ENCODE results near the gene RCBTB1. TPM values are rescaled to one million over a fixed set of nuclear protein-coding genes. Genes with fewer than 3 reads are reported as not detected.

The RCBTB1 gene
- total RNA-seq, 2 experiments from 2014 or later: 15.1 to 31.1 TPM

DNA sequence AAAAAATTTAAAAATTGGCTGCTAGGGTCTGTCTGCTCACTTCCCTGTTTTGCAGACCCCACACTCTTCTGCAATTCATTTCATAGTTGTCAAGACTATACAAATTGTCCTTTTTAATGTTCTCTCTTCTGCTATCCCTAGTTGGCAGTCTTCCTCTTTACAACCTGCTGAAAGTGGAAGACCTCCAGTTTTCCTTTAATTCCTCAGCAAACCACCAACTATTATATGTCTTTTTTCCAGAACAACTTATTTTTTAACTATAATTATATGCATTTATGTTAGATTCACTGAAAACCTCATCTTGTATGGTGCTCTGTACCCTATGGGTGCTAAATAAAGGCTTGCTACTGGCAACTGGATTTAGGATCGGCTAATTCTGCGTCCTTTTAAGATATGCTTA, 90.7 kb downstream of the RCBTB1 start:
- H4K20me1 ChIP-seq (ENCODE audit: insufficient read depth, low read length): no peaks in the 10 kb centered on the region
- intact Hi-C loops (cut with micrococcal nuclease; ENCODE audit: unreplicated experiment): loop anchor here (1.0 to 5.0 kb wide), 2 partner anchors 93 to 193 kb away; partner anchors contain the start of gene RCBTB1
- peaks cover 44% of the 10 kb centered on the region for H3K4me1 ChIP-seq (ENCODE audit: insufficient read depth, low read length, poor library complexity, severe bottlenecking)
- no peaks in the 10 kb centered on the region; the same call in 1 of the 2 replicates for H3K79me2 ChIP-seq (ENCODE audit: insufficient read depth, low read depth, low read length)
- peak overlapping the region; percentile 74 for H3K4me2 ChIP-seq (ENCODE audit: low read length)
- POLR2A ChIA-PET: interaction anchor here (0.7 to 1.7 kb wide), 9 partner anchors 10 to 924 kb away, joined by 3 to 6 read pairs (median 5); no protein-coding TSS in a partner anchor
- CTCF ChIA-PET (ENCODE audit: unreplicated experiment): no interaction called here
- peak overlapping the region; percentile 76 for H3K4me3 ChIP-seq (ENCODE audit: low read depth, low read length, poor library complexity, severe bottlenecking)
- H2AFZ ChIP-seq (ENCODE audit: low read length): peak overlapping the region; percentile 84; the same call in 1 of the 2 replicates
- peak overlapping the region; percentile 91 for H3K27ac ChIP-seq (ENCODE audit: low read depth, low read length, poor library complexity, severe bottlenecking)
- no peaks in the 10 kb centered on the region for H3K9me3 ChIP-seq (ENCODE audit: low read length)
- no TSS peak for BruUV-seq (replicated peaks)
- TF ChIP-seq, protein P1, sequence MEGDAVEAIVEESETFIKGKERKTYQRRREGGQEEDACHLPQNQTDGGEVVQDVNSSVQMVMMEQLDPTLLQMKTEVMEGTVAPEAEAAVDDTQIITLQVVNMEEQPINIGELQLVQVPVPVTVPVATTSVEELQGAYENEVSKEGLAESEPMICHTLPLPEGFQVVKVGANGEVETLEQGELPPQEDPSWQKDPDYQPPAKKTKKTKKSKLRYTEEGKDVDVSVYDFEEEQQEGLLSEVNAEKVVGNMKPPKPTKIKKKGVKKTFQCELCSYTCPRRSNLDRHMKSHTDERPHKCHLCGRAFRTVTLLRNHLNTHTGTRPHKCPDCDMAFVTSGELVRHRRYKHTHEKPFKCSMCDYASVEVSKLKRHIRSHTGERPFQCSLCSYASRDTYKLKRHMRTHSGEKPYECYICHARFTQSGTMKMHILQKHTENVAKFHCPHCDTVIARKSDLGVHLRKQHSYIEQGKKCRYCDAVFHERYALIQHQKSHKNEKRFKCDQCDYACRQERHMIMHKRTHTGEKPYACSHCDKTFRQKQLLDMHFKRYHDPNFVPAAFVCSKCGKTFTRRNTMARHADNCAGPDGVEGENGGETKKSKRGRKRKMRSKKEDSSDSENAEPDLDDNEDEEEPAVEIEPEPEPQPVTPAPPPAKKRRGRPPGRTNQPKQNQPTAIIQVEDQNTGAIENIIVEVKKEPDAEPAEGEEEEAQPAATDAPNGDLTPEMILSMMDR (conservative IDR thresholded peaks at IDR 0.05; ENCODE audit: low read length): peak; percentile 55
- no peak for TF ChIP-seq EZH2phosphoT487 (IDR thresholded peaks at IDR 0.05; ENCODE audit: borderline replicate concordance, low read depth, low read length)
- H3K9me2 ChIP-seq (ENCODE audit: insufficient read depth, low read length): no peaks in the 10 kb centered on the region
- DNase-seq (ENCODE audit: low spot score): peak; percentile 14
- H3K36me3 ChIP-seq (ENCODE audit: insufficient read depth, low read length): peaks cover 43% of the 10 kb centered on the region

DNA sequence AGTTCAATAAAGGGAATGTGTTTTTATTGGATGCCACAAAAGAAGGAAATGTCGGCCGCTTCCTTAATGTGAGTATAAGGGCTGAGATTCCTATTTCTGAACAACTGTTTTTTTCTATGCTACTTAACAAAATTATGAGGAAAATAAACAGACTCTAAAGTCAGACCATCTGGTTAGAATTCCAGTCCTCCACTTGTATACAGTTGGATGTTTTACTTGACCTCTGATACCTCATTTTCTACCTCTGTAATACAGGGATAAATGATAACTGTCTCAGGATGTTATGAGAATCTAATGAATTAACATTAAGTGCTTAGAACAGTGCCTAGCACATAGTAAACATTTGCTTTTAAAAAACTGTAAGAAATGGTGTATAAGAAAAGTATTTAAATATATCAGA, 96.8 kb downstream of the RCBTB1 start:
- Histone ChIP-seq H3K27ac (ENCODE audit: low read depth, low read length, poor library complexity, severe bottlenecking) (no peak overlapping the region), H4K20me1 (ENCODE audit: insufficient read depth, low read length) (no peaks in the 10 kb centered on the region), H3K4me1 (ENCODE audit: insufficient read depth, low read length, poor library complexity, severe bottlenecking) (peaks cover 7% of the 10 kb centered on the region), H3K36me3 (ENCODE audit: insufficient read depth, low read length) (peaks cover 85% of the 10 kb centered on the region), H3K79me2 (ENCODE audit: insufficient read depth, low read depth, low read length) (no peaks in the 10 kb centered on the region), H3K4me3 (ENCODE audit: low read depth, low read length, poor library complexity, severe bottlenecking) (no peak overlapping the region), H3K9me3 (ENCODE audit: low read length) (no peaks in the 10 kb centered on the region), H3K9me2 (ENCODE audit: insufficient read depth, low read length) (no peaks in the 10 kb centered on the region), H3K4me2 (ENCODE audit: low read length) (no peak overlapping the region), H2AFZ (ENCODE audit: low read length) (no peak overlapping the region)
- CTCF ChIA-PET (ENCODE audit: unreplicated experiment): no interaction called here
- no peak for DNase-seq (ENCODE audit: low spot score)
- POLR2A ChIA-PET: interaction anchor here (0.6 to 1.0 kb wide), 2 partner anchors 11 to 408 kb away, joined by 3 read pairs; no protein-coding TSS in a partner anchor
- intact Hi-C loops (cut with micrococcal nuclease; ENCODE audit: unreplicated experiment): no loop called here
- TF ChIP-seq, protein P1 (conservative IDR thresholded peaks at IDR 0.05; ENCODE audit: low read length): no peak
- TF ChIP-seq EZH2phosphoT487 (IDR thresholded peaks at IDR 0.05; ENCODE audit: borderline replicate concordance, low read depth, low read length): no peak
- BruUV-seq (replicated peaks): no TSS peak

Other genes with a start within 250 kb of the RCBTB1 start
- gene CAB39L, start 141.5 kb downstream of the RCBTB1 start, total RNA-seq (2014; rRNA removed; shearing (Covaris generic)): 5.4 and 9.6 TPM in 2 replicates
- gene CAB39L, start 141.5 kb downstream of the RCBTB1 start, total RNA-seq (2022): 26.7 and 28.6 TPM in 2 replicates
- gene SETDB2, start 141.3 kb downstream of the RCBTB1 start, total RNA-seq (2014; rRNA removed; shearing (Covaris generic)): 22.0 and 23.3 TPM in 2 replicates
- 41.3 and 41.7 TPM in 2 replicates for gene SETDB2, start 141.3 kb downstream of the RCBTB1 start, total RNA-seq (2022)
- 29.9 and 32.8 TPM in 2 replicates for gene PHF11, start 89.6 kb downstream of the RCBTB1 start, total RNA-seq (2014; rRNA removed; shearing (Covaris generic))
- gene PHF11, start 89.6 kb downstream of the RCBTB1 start, total RNA-seq (2022): 56.1 and 59.8 TPM in 2 replicates
- 5.9 and 8.3 TPM in 2 replicates for gene ARL11, start 42.9 kb upstream of the RCBTB1 start, total RNA-seq (2014; rRNA removed; shearing (Covaris generic))
- gene ARL11, start 42.9 kb upstream of the RCBTB1 start, total RNA-seq (2022): 20.5 and 22.6 TPM in 2 replicates
- 29.9 and 47.3 TPM in 2 replicates for gene EBPL, start 105.9 kb upstream of the RCBTB1 start, total RNA-seq (2014; rRNA removed; shearing (Covaris generic))
- gene EBPL, start 105.9 kb upstream of the RCBTB1 start, total RNA-seq (2022): 38.8 and 42.4 TPM in 2 replicates
- 17.2 and 18.2 TPM in 2 replicates for gene KPNA3, start 207.1 kb upstream of the RCBTB1 start, total RNA-seq (2014; rRNA removed; shearing (Covaris generic))
- 38.2 and 41.1 TPM in 2 replicates for gene KPNA3, start 207.1 kb upstream of the RCBTB1 start, total RNA-seq (2022)